ENCODE measurements around the gene CLPSL2. TPM values are rescaled to one million over a fixed set of nuclear protein-coding genes. Genes with fewer than 3 reads are reported as not detected.

CLPSL2 gene
- total RNA-seq, 1 donor: not detected

- TF ChIP-seq, protein P1, sequence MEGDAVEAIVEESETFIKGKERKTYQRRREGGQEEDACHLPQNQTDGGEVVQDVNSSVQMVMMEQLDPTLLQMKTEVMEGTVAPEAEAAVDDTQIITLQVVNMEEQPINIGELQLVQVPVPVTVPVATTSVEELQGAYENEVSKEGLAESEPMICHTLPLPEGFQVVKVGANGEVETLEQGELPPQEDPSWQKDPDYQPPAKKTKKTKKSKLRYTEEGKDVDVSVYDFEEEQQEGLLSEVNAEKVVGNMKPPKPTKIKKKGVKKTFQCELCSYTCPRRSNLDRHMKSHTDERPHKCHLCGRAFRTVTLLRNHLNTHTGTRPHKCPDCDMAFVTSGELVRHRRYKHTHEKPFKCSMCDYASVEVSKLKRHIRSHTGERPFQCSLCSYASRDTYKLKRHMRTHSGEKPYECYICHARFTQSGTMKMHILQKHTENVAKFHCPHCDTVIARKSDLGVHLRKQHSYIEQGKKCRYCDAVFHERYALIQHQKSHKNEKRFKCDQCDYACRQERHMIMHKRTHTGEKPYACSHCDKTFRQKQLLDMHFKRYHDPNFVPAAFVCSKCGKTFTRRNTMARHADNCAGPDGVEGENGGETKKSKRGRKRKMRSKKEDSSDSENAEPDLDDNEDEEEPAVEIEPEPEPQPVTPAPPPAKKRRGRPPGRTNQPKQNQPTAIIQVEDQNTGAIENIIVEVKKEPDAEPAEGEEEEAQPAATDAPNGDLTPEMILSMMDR (IDR thresholded peaks at IDR 0.05; ENCODE audit: insufficient read depth, low read length): no peak
- H3K4me3 ChIP-seq (ENCODE audit: low read depth, low read length): no peak overlapping the region
- no peak for DNase-seq (ENCODE audit: low read depth)
Measured at GRCh38 chr6:35823601-35824000, 47.2 kb downstream of the CLPSL2 start.

GRCh38 chr6:35824552-35825192, 48.3 kb downstream of the CLPSL2 start:
- H3K4me3 ChIP-seq (ENCODE audit: low read depth, low read length): no peak overlapping the region
- TF ChIP-seq, protein P1 (IDR thresholded peaks at IDR 0.05; ENCODE audit: insufficient read depth, low read length): no peak
- DNase-seq (ENCODE audit: low read depth): no peak

Other genes with a start within 250 kb of the CLPSL2 start
- gene FKBP5, start 87.7 kb upstream of the CLPSL2 start, total RNA-seq (ENCODE audit: low replicate concordance): 2.9 and 5.3 TPM in 2 replicates
- gene ARMC12, start 39.6 kb upstream of the CLPSL2 start, total RNA-seq (ENCODE audit: low replicate concordance): 0.45 TPM in 1 of 2 replicates, not detected in the other
- not detected in 2 replicates for gene CLPSL1, start 4.4 kb downstream of the CLPSL2 start, total RNA-seq (ENCODE audit: low replicate concordance)
- gene CLPS, start 20.7 kb downstream of the CLPSL2 start, total RNA-seq (ENCODE audit: low replicate concordance): not detected in 2 replicates
- not detected in 2 replicates for gene LHFPL5, start 28.8 kb downstream of the CLPSL2 start, total RNA-seq (ENCODE audit: low replicate concordance)
- gene SRPK1, start 144.5 kb downstream of the CLPSL2 start, total RNA-seq (ENCODE audit: low replicate concordance): 44.6 and 86.9 TPM in 2 replicates
- gene SLC26A8, start 248.0 kb downstream of the CLPSL2 start, total RNA-seq (ENCODE audit: low replicate concordance): 0.18 TPM in 1 of 2 replicates, not detected in the other

Measured in fibroblast of the aortic adventitia (primary cell).